Suppressor macrophage treated with lipopolysaccharide for 1 hour (primary cell): ENCODE results near the gene RFESD.
A peak's percentile ranks its signal among the peaks of the same experiment; 100 is the strongest.
"Not testable (repeated sequence)": the region's sequence is repeated elsewhere in the genome, so short reads cannot be mapped to it uniquely, and the experiment has no call there.

ENCODE experiments used
- DNase-seq, 3 donors: peaks; one replicate each; pipeline ENCODE4 v3.0.0-alpha.2; 2020 to 2022

Gene RFESD

DNA sequence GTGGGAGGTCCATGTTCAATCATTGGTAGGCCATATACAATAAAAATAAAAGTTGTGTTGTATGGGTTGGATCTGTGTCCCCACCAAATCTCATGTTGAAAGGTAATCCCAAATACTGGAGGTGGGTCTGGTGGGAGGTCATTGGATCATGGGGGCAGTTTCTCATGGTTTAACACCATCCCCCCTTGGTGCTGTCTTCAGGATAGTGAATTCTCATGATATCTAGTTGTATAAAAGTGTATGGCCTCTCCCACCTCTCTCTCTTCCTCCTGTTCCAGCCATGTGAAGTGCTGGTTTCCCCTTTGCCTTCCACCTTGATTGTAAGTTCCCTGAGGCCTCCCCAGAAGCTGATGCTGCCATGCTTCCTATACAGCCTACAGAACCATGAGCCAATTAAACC is 21.1 kb downstream of the RFESD start:
- no peak for DNase-seq

DNA sequence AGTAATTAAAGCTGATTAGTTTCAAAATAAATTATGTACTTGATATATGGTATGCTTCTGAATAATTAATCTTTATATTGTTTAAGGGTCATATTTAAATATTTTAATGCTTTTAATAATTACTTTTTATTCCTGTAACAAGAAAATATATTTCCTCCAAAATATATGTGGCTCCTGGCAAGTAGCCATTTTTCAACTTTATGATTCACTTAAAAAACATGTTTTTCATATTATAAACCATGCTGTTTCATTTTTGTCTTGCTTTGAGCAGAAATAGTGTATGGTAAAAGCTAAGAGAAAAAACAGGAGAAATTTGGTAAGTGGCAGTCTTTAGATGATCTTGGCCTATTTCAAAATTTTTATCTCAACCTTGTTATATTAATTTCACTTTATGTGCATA is 21.6 kb downstream of the RFESD start:
- no peak for DNase-seq

DNA sequence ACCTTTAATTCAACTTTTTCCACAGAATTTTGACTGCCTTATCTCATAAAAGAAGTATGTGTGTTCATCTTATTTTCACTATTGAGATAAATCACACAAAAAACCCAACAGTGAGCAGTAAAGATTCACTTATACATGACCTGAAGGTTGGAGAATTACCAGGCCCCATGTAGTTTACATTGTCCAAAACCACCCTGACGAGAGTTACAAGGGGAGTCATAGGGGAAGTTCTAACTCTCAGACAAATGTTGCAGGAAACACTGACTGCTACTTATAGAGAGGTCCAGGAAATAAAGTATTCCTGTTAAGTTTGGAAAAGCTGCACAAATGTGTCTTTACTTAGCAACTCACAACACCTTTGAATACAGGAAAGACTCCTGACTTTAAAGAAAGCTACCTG is 22.2 kb downstream of the RFESD start:
- peak; percentile 42 to 72 (median 58) for DNase-seq

DNA sequence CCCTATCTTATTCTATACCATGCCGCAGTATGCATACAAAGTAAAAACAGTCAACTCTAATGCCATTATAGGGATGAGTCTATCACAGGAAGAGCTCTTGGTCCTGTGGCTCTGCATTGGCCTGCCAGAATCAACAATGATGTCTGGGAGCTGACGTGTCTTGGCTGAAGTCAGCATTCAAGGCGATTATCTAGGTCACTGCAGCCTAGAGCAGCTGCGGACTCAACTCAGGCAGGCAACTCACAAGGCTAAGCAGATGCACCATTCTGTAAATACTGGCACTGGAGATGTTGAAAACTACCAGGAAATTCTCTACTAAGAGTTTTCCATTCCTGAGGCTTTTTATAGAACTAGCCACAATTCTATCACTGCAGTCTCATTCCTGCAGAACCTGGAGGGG is 23.0 kb downstream of the RFESD start:
- DNase-seq: no peak

DNA sequence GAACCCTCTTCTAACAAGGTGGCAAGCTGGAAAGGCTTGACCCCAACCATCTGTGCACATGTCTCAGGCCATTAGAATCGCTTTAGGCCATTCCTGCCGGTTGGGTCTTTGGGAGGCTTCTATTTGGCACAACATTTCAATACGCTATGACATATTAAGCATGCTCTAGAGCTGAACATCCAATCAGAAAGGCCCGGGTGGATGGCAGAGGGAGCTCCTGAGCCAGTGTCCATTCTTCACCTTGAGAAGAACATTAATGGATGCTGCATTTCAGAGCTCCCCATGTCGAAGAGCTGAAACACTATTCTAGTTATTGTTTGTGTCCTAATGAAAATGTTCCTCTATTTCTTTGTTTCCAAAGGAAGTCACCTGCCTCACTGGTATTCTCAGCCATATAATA is 23.4 kb downstream of the RFESD start:
- DNase-seq: no peak

DNA sequence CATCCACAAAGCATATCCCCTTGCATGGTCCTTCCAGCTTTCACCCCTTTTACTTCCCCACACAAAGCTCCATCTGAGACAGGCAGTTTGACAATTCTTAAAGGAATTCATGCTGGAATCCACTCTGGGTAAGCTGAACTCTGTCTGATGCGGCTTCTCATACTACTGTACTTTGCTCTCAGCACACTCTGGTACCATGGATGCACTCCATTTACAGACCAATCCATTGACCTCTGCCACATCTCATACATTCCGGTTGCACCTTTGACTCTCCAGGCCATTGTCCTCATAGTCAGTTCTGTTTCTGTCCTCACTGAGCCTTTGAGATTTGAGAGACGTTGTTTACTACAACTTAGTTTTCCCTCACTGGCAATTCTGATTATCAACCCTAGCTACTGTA is 24.0 kb downstream of the RFESD start:
- DNase-seq: no peak

DNA sequence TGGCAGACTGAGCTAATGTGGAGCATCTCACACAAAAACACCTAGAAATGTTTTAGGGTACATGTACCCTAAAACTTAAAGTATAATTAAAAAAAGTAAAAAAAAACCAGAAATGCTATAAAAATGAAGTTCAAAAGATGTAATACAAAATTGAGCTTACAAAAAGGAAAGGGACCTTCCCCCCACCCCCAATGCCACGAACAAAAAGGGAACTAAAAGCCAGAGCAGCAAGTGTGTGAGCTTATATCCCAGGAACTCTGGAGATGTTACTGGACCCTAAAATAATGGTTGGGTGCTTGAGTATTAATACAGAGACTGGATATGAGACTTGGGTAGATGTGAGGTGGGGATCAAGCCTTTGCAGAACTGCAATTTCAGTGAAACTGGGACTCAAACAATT is 25.2 kb downstream of the RFESD start:
- DNase-seq: peak; percentile 31 to 54 (median 48)

DNA sequence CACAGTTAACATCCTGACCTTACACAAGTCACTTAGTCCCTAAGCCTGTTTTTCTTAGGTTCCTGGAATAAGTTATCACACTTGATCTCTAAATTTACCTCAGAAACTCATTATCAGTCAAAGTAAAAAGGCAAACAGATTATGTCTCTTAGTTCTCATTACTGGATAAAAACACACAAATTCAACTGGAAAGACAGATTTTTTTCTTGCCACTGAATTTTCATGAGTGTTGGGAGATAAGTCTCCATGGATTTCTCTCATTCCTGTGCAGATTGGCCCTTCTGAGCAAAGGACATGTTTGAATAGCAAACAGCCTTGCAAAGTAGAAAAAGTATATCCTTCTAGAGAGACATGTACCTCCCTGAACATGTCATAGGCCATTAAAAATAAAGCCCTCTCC is 26.1 kb downstream of the RFESD start:
- DNase-seq: no peak

DNA sequence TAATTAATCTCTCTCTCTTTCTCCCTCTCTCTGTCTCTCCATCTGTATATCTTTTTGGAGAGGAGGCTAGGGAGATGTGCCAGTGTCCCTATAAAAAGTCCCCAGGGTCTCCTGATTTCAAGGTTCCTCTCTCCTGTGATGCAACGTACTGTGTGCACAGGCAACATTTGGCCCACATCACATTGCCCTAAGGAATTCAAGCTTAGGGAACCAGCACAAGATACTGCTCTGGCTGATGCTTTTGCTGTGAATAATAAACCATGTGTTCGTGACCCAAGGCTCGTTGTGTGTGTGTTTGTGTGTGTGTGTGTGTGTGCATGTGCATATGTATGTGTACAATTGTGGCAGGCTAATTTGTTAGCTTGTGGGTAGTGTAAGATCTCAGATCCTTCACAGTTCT is 26.5 kb downstream of the RFESD start:
- DNase-seq: peak in 2 of 3 donors; percentile 18 to 19

DNA sequence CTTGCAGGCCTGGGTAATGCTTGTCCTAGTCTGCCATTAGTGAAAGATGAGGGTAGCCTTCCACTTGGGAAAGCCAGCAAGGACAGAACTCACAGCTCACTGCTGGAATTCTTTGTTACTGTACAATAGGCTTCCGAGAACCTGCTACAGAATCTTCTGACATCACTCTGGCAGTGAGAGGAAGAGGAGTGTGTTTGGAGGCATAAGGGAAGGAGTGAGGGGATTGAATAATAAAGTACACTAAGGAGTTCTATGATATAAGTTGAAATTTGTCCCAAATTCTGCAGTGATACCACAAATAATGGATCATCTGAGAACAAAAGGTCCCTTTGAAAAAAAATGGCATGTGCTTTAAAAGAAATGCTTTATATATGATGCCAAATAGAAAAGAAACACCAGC is 36.3 kb downstream of the RFESD start, which contains the start of gene SPATA9:
Gene SPATA9 (minus strand): TSS at position 101 of the 400 bp plus-strand sequence. CDS start 137 bp downstream, outside the sequence.
- DNase-seq: no peak

DNA sequence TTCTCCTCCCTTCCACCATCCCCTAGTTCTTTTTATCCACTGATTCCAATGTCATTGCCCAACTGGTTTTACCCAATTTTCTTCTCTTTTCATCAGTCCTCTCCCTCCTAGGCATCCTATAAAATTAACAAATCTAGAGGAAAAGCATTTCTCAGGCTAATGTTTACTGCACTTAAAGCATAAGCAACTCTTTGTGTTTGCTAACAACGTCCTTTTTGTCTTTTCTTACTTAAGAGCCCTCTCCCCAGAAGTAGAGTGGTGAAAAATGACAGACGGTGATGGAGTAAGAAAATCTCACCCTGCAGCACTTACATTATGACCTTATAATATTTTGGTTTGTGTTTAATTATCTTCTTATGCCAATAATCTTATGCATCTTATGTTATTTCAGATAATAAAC is 37.8 kb downstream of the RFESD start:
- no peak for DNase-seq

DNA sequence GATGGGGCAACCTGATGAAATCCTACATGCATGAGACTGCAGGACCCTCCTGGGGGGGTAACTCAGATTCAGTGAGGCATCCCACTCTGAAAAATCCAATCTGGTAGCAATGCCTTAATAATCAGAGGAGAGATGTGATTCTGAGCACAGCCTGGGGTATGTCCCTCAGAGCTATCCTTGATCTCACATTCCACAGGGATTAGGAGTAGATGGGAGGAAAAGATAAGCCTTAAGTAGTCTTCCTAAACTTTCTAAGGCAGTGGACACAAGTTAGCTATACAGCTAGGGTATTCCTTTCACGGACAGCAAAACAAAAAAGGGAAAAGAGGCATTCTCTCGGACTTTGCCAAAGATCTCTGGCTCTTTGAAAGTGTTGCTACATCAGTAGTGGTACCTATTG is 40.1 kb downstream of the RFESD start:
- DNase-seq: no peak

DNA sequence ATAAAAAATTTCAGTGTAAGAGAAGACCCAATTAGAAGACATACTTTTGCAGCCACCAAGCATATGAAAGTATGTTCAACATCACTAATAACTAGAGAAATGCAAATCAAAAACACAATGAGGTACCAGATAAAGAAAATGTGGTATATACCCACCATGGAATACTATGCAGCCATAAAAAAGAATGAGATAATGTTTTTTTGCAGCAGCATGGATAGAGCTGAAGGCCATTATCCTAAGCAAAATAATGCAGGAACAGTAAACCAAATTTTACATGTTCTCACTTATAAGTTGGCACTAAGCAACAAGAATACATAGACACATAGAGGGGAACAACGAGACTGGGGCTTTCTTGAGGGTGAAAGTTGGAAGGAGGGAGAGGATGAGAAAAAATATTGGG is 43.1 kb downstream of the RFESD start:
- DNase-seq: no peak

DNA sequence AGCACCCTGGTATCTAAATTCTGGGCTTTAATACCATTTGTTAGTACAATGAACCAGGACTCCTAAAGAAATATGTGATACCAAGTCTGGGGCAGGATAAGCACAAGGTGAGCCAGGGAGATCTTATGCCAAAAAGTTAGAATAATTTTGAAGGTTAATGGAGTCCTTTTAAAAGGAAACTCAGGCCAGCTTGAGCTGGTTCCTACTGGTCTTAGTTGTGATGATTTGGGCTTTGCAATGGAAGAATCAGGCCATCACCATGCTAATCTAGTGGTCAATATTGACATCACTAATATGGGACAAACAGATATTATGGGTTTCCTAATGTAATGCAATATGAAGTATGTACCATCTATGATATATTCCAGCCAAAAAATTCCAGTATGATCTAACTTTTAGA is 43.8 kb downstream of the RFESD start:
- DNase-seq: no peak

DNA sequence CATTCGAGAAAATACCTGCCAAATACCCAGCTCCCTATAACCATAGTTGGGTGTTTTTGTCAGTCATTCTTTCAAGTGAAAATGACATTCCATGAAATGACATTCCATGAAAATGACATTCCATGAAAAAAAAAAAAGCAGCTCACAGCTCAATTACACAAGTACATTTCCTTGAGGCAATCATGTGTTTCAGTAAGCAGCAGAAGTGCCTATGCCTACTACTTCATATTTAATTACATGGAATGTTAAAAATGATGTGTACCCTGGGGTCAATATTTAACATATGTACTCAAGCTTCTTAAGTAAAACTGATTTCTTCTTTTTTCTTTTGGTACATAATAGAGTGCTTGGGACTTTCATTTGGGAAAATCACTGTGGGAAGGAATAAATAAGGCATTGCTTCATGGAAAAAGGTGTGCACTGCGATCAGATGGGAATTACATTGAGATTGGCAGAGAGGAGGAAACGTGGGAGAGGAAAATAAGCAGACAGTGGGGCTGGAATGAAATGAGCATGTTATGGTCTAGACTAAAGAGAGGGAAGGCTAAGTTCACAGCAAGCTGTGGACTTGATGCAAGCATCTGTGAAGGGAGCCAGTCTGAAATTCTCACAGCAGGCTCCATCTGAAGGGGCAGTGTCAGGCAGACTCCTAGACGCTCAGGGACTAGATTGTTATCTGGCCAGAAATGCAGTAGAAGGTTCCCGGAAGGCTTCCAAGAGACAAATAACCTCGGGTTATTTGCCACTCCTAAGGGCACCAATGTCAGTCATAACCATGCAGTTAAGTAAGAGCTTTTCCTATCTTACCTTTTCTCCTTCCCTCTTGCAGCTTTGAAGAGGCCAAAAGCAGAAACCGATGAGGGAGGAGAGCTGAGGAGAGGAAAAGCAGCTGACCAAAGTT is 51.5 kb downstream of the RFESD start:
- no peak for DNase-seq

DNA sequence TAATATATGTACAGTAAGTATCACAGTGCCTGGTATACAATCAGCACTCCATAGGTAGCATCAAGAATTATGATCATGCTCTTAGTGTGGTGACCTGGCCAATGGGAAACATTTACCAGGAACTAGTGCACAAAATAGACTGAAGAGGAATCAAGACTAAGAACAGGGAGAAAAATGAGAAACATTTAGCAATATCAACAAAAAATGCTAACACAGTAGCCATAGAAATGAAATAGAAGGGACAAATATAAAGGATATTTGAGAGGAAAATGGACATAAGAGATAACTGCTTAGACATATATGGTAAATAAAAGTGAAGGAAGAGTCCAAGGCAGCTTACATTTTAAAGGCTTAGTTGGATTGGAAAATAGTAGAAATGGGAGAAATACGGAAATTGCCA is 52.8 kb downstream of the RFESD start:
- DNase-seq: no peak

DNA sequence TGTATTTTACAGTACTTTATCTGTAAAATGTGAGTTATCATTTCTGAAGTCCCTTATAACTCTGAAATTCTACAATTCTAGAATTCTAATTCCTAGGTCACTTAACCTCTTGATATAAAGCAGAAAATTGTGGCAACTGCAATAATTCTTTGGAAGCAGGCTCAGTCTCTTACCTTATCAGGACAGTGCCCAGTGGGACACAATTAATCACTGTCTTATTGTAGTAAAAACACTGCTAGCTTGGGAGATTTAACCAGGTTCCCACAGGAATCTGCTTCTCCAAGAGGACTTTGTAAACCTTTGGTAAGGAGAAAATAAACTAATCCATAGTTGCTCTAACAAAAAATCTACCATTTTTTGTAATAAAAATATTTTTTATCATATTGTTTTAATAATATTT is 54.5 kb downstream of the RFESD start:
- no peak for DNase-seq

DNA sequence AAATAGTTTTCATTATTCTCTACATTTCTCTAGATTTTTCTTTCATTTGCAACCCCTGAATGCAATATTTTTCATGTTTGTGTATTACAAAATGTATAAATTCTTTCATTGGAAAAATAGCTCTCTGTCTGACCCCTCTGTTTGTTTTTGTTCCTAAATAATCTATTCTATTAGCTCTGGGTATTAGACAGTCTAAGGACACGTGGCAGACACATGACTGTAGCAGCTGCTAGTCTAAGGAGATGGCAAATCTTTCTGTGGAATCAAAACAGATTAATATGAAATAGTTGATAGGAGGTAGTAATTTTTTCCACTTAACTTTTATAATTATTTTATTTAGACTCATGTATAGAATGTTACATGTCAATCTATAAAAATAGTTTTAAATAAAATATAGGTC is 57.6 kb downstream of the RFESD start:
- no peak for DNase-seq

DNA sequence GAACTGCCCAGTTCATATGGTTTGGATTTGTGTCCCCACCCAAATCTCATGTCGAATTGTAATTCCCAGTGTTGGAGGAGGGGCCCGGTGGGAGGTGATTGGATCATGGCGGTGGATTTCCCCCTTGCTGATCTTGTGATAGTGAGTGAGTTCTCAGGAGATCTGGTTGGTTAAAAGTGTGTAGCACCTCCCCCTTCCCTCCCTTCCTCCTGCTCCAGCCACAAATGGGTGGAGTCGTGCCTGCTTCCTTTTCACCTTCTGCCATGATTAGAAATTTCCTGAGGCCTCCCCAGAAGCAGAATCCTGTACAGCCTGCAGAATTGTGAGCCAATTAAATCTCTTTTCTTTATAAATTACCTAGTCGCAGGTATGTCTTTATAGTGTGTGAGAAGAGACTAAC is 59.6 kb downstream of the RFESD start:
- DNase-seq: not testable (repeated sequence)

DNA sequence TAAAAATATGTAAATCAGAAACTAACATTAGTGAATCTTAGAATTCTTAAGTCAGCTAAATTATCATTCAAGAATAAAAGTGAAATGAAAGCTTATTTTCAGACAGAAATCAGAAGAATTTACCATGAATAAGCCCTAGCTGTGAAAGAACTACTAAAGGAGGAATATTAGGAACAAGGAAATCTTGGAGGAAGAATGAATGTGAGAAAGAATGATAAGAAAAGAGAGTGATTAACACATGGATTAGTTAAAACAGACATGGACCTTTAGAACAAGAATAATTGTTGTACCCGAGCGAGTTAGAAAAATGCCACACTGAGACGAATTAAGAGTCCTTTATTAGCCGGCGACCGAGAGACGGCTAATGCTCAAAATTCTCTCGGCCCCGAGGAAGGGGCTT is 60.5 kb downstream of the RFESD start:
- DNase-seq: no peak
